ENCODE measurements around the gene SLC66A2.

SLC66A2 gene

DNA sequence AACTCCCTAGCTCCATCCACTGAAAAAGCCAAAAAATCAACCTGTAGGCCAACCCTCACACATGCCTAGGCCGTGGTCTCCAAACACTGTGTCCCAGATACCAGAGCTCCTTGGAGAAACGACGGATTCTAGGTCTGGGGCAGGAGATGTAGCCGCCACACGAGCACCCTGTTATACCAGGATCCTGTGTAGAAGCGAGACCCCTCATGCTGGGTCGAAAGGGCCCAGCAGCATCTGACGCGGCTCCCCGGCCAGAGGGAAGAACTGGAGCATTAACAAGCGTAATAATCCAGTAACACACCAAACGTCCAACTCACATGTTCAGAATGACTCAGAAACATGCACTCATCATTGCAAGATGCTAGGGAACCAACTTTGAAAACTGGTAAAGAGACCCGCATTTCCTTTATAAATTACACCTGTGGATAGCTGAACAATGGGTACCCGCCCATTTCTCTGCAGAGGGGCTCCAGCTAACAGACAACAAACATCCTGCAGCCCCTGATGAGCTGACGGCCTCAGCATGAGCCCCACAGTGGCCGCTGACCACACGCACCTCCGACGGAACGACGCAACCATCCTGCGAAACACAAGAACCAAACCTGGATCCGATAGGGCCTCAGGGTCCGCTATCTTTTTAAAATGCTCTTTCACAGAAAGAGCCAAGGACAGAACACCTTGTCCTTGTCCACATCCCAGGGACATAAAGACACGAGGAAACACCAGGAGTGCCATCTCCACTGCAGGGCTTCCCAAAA is 14.2 kb downstream of the SLC66A2 start:
- no peak for DNase-seq (ENCODE audit: low read depth)

DNA sequence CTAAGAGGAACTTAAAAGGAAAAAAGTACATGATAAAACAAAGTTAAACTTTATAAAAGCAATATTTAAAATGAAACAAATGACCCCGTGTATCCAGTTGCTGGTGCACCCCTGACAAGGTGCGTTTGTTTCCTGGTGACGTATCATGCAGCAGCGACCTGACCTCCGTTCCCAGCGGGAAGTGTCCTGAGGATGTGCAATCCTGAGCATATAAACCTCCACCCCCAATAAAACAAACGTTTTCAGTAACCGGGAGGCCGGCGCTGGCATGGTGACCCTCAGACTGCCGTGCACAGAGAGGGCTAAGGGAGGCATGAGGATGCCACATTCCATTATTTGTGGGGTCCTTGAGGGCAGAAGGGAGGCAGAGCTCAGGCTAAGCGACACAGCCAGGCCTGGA is 14.8 kb downstream of the SLC66A2 start:
- no peak for DNase-seq (ENCODE audit: low read depth)

DNA sequence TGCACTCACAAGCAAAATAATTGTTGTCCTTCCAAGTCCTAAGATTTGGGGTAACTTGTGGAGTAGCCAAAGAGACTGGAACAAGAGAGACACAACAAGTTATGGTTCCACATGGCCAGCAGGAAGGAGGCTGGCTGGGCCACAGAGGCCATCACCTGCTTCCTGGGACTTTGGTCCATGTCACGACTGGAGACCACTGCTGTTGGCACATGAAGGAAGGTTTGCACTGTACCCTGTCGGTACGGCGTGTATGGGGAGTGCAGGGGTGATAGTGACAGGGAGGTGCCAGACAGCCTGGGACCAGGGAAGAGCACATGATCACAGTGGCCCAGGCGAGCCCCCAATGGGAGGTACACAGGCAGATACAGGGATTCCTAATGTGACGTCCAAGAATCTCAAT is 15.5 kb downstream of the SLC66A2 start:
- DNase-seq (ENCODE audit: low read depth), result no peak

DNA sequence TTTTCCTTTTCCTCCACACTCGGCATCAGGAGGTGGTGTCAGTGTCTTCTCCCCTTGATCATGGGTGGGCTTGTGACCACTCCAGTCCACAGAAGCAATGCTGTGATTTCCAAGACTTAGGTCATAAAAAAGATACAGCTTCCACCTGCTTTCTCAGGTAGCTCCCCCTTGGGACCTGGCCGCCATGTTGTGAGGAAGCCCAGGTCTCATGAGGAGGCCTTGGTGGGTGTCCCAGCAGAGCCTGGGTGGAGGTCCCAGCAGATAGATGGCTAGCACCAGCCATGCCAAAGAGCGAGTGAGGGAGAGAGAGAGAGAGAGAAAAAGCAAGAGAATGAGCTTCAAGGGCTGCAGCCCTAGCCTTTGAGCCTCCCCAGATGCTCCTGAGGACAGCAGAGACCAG is 16.0 kb downstream of the SLC66A2 start:
- no peak for DNase-seq (ENCODE audit: low read depth)

GRCh38 chr18:79935098-79935480 is 16.4 kb downstream of the SLC66A2 start:
- DNase-seq (ENCODE audit: low read depth), result no peak

GRCh38 chr18:79934311-79935097 is 16.9 kb downstream of the SLC66A2 start:
- no peak for DNase-seq (ENCODE audit: low read depth)

GRCh38 chr18:79933765-79934164 is 17.7 kb downstream of the SLC66A2 start:
- DNase-seq (ENCODE audit: low read depth), result no peak

GRCh38 chr18:79932907-79933306 is 18.5 kb downstream of the SLC66A2 start:
- no peak for DNase-seq (ENCODE audit: low read depth)

DNA sequence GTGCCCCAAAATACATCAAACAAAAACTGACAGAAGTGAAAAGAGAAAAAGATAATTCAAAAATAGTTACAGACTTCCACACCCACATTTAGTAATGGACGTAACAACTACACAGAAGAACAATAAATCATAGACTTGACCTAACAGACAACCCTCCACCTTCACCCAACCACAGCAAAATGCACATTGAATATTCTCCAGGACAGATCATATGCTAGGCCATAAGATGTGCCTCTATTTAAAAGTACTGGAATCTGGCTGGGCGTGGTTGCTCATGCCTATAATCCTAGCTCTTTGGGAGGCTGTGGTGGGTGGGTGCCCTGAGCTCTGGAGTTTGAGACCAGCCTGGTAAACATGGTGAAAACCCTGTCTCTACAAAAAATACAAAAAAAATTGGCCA is 20.0 kb downstream of the SLC66A2 start:
- DNase-seq (ENCODE audit: low read depth), result no peak

DNA sequence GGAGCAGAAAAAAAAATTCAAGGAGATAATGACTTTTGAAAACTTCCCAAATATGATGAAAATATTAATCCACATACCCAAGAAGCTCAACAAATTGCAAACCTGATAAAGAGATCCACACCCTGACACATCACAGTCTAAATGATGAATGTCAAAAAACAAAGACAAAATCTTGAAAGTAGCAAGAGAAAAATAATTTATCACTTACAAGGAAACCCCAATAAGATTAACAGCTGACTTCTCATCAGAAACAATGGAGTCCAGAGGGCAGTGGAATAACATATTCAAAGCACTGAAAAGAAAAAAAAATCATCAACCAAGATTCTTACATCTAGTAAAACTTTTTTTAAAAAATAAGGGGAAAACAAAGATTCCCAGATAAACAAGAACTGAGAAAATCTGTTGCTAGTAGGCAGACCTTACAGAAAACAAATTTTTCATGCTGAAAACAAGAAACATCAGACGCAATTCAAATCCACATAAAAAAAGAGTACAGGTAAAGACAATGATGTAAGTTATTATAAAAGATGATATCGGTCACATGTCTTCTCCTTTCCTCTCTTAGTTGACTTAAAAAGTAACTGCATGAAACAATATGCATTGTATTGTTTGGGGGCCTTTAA is 21.3 kb downstream of the SLC66A2 start:
- DNase-seq (ENCODE audit: low read depth), result no peak

GRCh38 chr18:79928563-79928960 is 22.9 kb downstream of the SLC66A2 start:
- no peak for DNase-seq (ENCODE audit: low read depth)

DNA sequence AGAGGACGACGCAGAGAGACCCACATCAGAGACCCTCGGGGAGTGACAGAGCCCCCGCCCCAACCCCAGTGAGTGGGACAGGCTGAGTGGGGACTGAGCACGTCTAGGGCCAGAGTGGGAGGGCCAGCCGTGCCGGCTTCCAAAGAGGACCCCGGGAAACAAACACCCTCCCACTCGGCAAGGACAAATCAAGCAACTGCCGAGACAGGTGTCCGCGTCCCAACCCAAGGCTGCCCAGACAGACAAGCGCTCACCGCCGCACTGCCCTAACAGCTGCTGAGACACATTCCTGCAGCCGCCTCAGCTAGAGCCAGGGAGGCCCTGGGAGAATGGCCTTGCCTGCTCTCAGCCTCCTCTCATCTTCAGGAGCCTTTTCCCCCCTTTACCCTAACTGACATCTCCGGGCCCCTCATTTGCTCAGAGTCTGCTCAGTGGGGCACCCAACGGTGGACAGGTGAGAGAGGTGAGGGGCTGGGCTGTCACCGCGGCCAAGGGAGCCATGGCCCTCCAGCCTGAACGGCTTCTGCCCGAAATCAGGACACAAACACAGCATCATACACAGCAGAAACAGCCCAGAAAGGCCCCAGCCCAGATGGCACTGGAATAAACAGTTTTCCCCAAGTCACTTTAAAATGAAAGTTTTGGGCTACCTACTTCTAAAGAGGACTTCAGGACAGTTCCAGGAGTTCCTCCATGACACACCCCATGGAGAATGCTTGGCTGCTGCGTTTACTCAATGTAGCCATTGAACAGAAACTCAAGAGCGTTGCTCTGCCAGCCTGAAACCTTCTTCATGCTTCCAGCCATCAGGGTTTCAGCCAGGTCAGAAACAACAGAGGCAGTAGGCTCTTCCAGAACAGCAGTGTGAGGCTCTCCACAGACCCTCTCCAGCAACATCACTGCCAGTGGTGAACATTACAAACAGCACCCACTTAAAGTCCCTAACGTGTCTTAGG is 23.6 kb downstream of the SLC66A2 start:
- no peak for DNase-seq (ENCODE audit: low read depth)

DNA sequence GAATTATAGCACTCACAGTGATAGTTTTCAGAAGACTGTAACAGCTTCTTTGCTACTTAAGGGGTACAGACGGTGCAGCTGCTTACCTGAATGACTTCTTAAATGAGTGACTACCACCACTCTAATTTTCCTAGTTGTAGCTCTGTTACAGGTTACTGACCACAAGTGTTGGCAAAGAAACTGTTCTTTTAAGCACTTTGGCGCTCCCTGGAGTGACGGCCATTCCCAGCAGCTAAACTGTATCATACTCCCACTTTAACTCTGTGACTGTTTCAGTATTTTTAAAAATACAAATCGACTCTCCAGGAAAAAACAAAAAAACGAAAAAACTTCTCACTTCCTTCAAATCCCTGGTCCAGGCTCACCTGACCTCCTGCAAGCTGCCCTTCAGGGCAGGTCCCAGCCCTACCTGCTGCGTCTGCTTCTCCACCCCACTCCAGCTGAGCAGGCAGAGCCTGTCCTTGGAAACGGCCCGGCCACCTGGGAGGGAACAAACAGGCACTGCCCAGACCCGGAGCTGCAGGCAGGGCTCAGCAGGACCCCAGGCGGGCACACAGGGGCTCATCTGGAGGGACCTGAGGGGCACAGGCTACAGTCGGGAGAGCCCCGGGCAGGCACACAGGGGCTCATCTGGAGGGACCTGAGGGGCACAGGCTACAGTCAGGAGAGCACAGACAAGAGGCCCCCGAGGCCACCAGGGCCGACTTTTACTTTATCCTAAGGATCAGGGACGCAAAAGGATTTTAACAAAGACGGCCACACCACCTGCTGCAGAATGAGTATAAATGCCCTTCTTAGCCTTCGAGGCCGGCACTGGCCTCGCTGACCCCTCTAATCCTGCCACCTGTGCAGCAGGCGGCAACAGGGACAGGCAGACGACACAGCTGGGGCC is 24.5 kb downstream of the SLC66A2 start:
- no peak for DNase-seq (ENCODE audit: low read depth)

- no peak for DNase-seq (ENCODE audit: low read depth)
Measured at GRCh38 chr18:79926306-79926705, 25.1 kb downstream of the SLC66A2 start.

DNA sequence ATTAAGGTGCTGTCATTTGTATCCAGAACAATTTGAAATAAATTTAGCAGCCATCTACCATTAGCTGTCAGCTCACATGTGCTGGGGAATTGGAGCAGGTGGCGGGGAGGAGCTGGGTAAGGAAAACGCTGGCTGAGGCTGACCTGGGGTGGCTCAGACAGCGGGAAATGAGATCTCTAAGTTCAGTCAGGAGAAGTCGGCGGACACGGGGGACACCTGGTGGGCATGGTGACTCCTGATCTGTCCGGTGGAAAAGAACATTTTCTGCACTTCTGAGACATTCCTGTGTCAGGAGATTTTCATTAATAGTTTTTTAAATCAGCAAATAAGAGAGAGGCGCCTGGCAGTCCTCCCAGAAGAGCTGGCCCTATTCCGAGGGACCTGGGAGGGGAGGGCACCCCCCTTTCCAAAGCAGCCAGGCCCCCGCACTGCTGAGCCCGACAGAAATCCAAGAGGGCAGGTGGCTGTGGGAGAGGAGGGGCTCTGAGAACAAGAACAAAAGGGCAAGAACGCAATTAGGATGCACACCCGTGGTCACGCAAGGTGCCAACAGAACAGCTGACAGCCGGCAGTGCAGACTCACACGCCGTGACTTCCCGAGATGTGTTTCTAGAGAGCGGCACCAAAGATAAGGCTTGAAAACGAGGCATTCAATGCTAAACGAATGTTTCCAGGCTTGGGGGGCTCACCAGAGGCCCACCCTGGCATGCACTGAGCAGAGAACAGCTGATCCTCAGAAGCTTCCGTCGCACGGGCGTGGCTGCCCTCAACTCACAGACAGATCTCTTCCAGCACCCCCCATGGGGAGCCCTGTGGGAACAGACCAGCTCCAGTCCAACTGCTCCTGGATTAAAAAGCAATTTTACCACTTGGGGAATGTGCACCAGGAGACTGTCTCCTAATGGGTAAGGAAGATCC is 26.4 kb downstream of the SLC66A2 start:
- DNase-seq (ENCODE audit: low read depth), result no peak

GRCh38 chr18:79923896-79924585 is 27.4 kb downstream of the SLC66A2 start:
- DNase-seq (ENCODE audit: low read depth), result no peak

DNA sequence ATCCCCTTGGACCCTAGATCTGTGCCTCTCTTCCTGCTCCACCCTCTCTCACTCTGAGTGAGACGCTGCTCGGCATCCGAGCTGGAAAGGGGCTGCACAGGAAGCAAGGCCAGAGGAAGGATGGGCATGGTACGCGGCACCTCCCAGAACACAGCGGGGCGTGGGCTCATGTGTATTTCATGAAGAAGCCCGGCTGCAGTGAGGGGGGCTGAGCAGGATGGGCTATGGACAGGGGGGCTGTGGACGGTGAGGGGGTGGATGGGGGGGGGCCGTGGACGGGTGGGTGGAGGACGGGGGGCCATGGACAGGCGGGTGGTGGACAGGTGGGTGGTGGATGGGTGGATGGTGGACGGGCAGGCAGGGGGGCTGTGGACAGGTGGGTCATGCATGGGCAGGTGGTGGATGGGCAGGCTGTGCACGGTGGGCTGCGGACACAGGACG is 28.5 kb downstream of the SLC66A2 start:
- DNase-seq (ENCODE audit: low read depth), result no peak

- no peak for DNase-seq (ENCODE audit: low read depth)
Measured at GRCh38 chr18:79921984-79922965, 29.2 kb downstream of the SLC66A2 start.

Data from fibroblast of the conjunctiva (primary cell).